Right kidney (tissue), 1 donor: ENCODE data around the gene ID3.
"Not testable (repeated sequence)": the region's sequence is repeated elsewhere in the genome, so short reads cannot be mapped to it uniquely, and the experiment has no call there.

Experiments
- DNase-seq: peaks from one replicate; pipeline ENCODE4 v3.0.0-alpha.2; 2016

Gene ID3

GRCh38 chr1:23591460-23592208 lies 32.3 kb upstream of the ID3 start:
- DNase-seq, result peak; percentile 35

DNA sequence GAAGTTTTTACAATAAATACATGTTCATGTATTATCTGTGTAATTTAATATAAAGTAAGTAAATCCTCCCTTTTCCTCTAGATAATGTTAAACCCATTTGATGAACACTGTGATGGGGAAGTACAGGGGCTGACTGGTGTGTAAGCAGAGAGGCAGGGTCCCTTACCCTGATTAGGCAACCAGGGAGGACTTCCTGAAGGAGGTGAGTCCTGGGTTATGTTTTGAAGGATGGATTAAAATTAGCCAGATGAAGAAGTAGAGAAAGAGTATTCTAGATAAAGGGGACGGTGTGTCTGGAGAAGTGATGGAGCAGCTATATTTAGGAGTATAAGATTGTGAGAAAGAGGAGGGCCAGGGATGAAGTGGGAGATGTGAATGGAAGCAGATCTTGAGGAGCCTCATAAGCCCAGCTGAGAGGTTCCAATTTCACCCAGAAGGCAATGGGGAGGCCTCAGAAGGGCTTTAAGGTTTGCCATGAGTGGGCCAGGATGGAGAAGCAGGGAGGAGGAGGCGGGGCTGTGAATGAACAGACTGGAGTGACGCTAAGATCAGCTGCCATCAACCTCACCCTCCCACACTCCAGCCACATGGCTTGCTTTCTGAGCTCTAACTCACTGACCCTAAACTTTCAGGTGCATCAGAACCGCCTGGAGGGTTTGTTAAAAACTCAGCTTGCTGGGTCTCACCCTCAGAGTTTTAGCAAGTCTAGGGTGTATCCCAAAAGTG lies 30.9 kb upstream of the ID3 start:
- peak; percentile 44 for DNase-seq

GRCh38 chr1:23589585-23589986 lies 30.3 kb upstream of the ID3 start:
- DNase-seq, result no peak

DNA sequence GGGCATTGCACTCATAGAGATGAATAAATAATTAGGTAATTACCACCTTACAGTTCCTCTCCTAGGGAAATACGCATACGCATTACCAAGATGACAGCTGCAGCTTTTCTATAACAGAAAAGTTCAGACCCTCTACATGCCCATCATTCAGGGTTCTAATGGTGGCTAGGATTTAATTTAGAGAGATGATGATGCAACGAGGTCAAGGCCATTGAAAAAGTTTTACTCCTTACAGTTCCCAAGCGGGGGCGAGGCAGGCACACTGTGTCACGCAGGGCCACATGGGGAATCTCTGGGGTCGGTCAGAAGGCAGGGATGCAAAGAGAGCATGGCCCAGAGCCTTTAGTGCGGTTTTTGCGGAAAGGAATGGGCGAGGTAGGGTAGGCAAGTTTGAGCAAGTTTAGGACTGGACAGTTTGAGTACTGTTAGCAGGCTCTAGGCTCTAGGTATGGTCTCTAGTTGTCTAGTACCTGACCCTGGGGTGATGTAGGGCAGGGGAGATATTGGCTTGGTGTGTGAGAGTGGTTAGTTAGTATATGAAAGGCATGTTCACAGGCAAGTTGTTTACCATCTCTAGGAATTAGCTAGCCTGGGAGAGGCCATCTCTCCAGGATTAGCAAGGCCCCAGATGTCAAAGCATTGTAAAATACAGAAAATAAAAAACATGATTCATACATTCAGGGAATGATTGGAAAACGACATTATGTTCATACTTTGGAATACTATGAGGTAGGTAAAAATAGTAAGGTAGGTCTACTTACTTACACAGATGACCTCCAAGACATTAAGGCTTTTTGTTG lies 29.6 kb upstream of the ID3 start:
- no peak for DNase-seq

DNA sequence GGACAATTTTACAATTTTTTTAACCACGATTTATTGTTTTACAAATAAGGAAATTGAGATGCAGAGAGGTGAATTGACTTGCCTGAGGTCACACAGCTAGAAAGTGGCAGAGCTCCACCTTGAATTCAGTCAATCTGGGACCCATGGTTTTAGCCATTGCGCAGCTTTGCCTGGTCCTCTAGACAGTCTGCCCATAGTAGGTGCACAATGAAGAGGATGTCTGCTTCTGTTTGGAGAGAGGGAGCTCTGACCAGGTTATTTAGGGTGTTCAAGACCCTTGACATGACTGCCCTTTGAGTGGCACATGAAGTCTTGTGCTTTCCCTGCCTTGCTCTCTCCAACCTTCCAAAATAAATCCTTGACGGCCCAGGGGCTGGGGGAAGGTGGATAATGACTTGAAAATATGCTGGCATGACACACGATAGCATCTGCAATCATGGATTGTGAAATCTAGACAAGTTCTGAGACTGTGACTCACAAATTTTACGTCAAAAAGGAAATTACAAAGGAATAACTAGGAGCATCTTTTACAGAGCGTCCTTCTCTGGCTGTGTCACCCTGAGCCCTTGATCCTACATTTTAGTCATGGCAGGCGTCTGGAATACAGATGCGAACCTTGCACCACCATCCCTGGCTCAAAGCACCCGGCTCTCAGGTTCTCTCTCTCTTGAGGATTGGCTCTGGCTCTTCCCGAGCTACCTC lies 26.2 kb upstream of the ID3 start:
- no peak for DNase-seq

- DNase-seq, result not testable (repeated sequence)
Measured at GRCh38 chr1:23583727-23584126, 24.4 kb upstream of the ID3 start.

DNA sequence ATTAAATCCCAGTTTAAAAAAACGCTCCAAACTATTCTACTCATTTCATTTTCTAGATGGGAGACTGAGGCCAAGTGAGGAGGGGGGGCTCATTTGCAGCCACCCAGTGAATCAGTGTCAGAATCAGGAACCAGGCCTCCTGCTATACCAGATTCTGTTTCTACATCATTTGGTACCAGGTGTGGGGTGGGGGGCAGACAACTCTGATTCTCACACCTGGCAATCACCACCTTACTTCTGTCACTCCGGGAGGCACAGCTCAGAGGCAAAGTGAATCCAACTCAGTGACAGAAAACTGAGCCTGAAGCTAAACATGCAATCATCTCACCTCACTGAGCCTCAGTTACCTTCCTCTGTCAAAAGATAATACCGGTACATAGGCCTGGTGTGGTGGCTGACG lies 23.5 kb upstream of the ID3 start:
- DNase-seq, result no peak

DNA sequence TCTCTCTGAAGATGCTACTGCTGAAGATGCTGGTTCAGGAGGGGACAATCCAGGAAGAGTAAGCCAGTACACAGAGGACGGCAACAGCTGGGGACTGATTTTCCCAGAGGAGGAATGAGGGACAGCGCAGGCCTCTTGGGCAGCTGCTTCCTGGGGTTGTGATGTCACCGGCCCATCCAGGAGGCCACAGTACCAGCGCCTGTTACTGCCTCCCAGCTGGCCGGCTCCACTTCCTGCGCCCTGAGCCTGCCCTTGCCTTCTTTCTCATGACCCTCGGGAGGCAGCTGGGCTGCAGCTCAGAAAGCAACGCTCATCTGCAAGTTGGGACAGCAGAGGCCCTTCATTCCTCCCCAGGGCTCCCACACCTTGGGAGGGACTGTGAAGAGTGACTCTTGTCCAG lies 21.9 kb upstream of the ID3 start:
- DNase-seq, result no peak

GRCh38 chr1:23578997-23579363 lies 19.7 kb upstream of the ID3 start:
- DNase-seq, result no peak

- DNase-seq, result no peak
Measured at GRCh38 chr1:23578311-23578996, 19.2 kb upstream of the ID3 start.

GRCh38 chr1:23577056-23578004 lies 18.0 kb upstream of the ID3 start:
- DNase-seq, result peak; percentile 45

DNA sequence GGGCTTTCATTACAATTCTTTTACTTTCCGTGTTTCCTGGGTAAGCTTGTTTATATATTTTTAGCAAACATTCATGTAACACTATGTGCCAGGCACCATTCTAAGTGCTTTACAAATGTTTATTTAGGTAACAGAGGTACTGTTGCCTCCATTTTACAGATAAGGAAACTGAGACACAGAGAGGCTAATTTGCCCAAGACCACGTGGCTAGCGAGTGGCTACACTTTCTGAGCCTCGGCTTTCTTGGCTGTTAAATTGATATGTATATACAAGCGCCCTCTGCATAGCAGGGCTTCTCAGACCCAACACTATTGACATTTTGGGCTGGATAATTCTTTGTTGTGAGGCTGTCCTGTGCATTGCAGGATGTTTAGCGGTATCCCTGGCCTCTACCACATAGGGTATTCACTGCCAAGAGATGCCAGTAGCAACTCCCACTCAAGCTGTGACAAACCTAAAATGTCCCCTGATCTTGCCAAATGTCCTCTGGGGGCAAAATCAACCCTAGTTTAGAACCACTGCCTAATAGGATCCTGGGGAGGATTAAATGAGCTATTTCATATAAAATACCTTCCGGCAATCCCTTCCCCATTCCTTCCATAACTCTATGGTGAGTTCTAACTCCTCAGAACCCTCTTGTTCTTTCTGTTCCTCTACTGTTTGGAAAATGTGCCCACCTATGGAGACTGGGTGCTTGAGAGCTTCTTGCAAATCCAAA lies 17.2 kb upstream of the ID3 start:
- DNase-seq, result no peak

DNA sequence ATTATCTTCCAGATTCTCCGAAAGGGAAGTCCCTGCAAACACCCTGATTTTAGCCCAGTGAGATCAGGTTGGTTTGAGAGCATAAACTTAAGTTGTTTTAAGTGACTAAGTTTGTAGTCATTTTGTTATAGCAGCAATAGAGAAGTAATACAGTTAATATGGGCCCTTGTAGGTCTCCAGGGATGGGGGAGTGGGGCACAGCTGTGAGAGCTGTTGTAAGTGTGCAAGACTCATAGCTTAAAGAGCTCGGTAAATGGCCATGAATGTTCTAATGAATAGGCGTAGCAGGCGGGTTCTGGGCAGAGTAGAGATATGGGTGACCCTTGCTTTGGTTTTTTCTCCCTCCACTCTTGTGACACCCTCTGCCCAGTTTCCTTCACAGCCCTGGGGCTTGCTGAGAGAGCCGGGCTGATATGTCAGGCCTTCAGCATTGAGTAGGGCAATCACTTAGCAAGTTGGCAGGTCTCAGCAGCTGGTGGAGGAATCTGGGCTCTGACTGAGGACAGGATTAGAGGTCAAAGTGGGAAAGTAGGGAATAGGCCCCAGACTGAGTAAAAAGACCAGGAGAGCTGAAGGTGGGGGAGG lies 16.0 kb upstream of the ID3 start:
- DNase-seq, result no peak

DNA sequence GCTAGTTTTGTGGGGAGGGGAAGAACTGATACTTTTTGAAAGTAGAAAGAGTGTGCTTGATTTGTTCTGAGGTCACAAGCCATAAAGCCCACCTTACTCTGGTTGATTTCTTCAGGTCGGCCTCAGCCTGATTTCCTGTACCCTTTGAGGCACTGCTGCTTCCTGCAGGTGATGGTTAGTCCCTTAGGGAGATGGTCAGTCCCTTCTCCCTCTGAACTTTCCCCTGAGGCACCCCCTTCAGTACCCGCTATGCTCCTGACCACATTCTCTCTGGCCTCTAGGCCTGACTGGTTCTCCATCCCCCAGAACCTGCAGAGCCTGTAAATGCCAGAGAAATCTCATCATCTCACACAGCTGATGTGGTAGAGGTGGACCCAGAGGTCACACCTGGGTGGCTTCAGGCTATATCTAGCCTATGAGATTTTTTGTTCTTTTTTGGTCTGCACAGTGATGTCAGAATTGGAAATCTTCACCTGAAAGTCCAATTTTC lies 15.0 kb upstream of the ID3 start:
- no peak for DNase-seq

- no peak for DNase-seq
Measured at GRCh38 chr1:23573574-23574182, 14.4 kb upstream of the ID3 start.

DNA sequence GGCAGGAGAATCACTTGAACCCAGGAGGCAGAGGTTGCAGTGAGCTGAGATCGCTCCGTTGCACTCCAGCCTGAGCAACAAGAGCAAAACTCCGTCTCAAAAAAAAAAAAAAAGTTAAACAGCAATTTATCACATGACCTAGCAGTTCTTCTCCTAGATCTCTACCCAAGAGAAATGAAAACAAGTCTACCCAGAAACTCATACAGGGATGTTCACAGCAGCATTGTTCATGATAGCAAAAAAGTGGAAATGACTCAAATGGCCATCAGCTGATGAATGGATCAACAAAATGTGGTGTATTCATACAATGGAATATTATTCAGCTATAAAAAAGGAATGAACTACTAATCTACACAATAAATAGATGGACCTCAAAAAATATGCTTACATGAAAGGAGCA lies 12.2 kb upstream of the ID3 start:
- DNase-seq, result no peak

GRCh38 chr1:23570001-23570691 lies 10.8 kb upstream of the ID3 start:
- no peak for DNase-seq

DNA sequence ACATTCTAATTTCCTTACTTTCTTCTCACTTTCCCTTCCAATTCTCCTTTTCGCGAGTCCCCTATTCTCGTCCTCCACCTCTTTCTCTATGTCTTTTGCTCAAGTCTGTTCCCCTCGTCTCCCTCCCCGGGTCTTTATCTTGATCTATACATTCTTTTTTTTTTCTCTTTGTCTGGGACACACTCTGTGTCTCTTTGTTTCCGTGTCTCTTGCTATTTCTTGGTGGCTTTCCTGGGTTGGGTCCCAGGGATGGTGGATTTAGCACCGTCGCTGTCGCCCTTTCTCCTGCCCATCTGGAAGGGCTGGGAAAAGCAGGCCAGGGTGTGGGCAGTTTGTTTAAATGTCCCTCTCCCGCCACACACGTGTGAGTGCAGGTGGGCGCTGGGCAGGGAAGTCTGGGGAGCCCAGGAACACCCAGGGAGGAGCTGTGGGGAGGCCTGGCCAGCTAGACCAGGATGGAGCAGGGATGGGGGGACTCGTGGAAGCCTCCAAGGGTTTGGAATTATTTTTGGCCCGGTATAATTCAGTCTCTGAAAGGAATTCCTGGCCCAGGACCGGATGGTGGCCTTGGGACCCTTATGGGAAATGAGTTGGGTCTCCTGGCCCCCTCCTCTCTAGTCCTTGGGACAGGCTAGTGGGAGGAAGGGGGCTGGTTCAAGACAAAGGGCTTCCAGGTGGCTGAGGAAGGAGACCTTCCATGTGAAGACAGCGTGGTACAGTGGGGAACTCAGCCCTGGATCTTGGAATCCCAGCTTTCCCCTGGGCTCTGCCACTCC lies 9.5 kb upstream of the ID3 start:
- peak; percentile 81 for DNase-seq
